ENCODE data around the gene CSRNP3.
"Not testable (repeated sequence)": the region's sequence is repeated elsewhere in the genome, so short reads cannot be mapped to it uniquely, and the experiment has no call there.

CSRNP3 gene

DNA sequence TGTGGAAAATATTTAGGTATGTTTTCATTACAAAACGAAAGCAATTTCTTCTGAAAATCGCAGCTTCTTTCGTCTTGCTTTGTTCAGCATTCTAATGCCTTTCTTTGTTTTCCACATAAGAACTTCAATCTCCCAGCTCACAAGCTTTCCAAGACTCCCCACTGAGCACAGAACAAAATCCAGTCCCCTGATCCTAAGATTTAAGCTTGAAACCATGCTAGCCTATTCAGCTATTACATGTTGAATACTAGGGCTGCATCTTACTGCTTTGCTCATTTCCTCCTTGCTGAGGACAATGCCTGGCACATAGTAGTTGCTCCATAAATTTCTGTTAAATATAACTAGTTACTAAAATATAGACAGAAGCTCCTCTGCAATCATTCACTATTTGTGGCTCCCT lies 163.9 kb downstream of the CSRNP3 start:
- DNase-seq (ENCODE audit: low read depth in 2 of 2, low spot score in 1 of 2): no peak

DNA sequence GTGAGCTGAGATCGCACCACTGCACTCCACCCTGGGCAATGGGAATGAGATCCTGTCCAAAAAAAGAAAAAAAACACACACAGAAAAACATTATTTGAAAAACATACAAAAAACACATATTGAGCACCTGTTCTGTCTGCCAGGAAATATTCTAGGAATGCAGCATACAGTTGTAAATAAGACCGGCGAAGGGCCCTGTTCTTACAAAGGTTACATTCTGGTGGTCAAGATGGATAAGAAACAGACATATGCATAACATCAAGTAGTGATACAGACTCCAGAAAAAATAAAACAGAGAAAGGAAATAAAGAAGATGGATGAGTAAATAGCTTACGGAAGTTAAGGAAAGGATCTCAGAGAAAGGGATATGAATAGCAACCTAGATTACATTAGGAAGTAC lies 164.8 kb downstream of the CSRNP3 start:
- DNase-seq (ENCODE audit: low read depth in 2 of 2, low spot score in 1 of 2): no peak

DNA sequence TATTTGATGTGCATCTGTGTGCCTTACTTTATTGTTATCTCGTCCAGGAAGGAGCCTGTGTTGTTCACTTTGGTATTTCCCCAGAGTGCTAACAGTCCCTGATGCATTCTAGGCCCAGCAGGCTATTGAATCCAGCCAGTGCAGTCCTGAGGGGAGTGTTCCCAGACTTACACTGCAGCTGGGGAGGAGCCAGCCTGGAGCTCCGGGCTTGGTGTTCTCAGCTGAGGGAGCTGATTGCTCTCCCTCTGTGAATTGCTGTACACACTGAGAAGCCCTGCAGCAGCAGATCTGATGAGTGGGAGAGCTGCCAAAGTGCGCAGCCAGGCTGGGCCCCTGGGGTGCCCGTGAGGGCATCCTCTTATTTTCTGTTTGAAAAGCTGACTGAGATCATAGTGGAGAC lies 165.4 kb downstream of the CSRNP3 start:
- DNase-seq (ENCODE audit: low read depth in 2 of 2, low spot score in 1 of 2): no peak

DNA sequence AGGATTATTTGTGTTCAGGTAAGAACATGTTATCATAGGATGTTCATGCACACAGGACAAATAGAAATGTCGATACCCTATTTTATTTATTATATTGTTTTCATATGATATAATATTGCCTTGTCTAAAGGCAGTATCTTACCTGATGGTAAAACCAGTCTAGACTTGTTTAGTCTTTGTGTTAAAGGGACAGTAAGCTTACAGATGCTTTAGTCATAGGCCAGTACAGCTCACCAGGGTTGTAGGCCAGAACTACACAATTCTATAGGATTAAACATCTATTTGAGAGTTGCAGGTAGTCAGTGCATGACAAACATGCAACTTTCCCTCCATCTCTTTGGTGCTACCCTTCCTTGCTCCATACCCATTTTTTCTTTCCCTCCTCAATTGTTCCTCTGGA lies 166.0 kb downstream of the CSRNP3 start:
- no peak for DNase-seq (ENCODE audit: low read depth in 2 of 2, low spot score in 1 of 2)

DNA sequence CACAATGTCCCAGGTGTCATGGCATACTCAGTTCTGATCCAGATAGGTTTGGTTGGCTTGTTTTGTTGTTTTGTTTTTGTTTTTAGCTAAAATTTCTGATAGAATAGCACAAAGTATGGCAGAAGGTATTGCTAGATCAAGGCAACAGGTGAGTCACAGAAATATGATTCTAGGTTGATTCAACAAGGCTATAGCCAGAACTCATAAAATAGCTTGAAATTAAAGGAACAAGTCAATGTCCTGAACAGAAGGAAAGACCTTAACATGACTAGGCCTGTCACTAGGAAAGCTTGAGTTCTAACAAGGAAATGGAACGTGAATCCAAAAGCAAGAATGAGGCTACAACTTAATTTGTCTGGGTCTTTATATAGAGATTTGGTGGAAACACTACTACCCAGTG lies 167.5 kb downstream of the CSRNP3 start:
- no peak for DNase-seq (ENCODE audit: low read depth in 2 of 2, low spot score in 1 of 2)

DNA sequence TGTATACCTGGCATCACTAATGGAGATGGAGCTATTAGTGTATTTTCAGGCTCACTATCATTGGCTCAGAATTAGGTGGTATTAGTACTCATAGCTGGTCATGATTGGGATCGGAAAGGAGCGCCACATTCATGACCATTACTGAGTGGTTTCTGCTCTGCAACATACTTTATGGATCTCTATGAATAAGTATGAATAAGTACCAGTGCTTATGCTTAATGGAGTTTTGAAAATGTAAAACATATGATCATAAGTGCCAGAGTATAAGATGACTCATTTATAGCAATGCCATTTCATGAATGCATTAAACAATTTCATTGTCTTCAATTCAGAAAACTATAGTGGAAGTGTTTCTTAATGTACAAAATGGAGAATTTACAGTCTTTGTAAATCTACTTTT lies 167.9 kb downstream of the CSRNP3 start:
- no peak for DNase-seq (ENCODE audit: low read depth in 2 of 2, low spot score in 1 of 2)

DNA sequence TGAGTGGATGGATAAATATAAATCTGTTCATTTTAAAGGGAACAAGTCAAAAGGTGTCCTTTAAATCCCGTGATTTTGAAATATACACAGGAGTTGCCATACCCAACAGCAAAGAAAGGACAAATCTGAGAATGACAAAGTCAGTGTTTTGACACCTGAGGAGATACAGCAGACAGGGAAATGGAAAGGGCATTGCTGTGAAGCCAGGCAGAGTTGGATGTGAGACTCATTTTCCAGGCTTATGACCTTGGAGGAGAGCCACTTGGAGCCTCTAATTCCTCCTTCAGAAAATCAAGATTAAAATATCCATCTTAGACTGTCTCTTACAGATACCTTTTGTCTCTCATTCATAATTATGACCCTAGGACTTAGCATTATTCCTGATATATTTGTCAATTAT lies 170.0 kb downstream of the CSRNP3 start:
- no peak for DNase-seq (ENCODE audit: low read depth in 2 of 2, low spot score in 1 of 2)

DNA sequence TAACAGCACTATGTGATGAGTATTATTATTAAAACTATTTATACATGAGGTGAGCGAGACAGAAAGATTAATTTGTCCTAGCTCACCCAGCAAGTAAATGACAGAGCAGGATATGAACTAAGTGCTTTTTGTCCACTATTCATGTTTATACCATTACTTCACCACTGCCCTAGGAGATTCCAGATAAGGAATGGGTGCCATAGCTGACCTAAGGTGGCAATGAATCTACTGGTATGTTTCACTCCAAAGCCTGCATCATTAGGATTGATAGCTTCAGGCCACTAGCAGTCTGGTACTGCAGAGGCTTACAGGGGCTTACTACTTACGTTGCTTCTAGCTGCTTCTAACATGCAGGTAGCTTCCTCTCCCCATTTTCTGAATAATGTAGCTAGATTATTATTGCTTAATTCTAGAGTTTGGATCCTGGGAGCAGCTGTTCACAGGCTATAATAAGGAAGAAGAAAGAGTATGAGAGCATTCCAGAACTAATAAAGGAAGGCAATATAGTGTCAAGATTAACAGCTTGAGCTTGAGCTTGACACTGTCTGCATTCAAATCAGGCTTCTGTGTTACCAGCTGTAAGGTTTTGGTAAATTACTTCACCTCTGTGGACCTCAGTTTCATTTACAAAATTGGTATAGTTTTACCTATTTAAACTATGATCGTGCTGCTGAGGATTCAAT lies 170.9 kb downstream of the CSRNP3 start:
- DNase-seq (ENCODE audit: low read depth in 2 of 2, low spot score in 1 of 2): no peak

DNA sequence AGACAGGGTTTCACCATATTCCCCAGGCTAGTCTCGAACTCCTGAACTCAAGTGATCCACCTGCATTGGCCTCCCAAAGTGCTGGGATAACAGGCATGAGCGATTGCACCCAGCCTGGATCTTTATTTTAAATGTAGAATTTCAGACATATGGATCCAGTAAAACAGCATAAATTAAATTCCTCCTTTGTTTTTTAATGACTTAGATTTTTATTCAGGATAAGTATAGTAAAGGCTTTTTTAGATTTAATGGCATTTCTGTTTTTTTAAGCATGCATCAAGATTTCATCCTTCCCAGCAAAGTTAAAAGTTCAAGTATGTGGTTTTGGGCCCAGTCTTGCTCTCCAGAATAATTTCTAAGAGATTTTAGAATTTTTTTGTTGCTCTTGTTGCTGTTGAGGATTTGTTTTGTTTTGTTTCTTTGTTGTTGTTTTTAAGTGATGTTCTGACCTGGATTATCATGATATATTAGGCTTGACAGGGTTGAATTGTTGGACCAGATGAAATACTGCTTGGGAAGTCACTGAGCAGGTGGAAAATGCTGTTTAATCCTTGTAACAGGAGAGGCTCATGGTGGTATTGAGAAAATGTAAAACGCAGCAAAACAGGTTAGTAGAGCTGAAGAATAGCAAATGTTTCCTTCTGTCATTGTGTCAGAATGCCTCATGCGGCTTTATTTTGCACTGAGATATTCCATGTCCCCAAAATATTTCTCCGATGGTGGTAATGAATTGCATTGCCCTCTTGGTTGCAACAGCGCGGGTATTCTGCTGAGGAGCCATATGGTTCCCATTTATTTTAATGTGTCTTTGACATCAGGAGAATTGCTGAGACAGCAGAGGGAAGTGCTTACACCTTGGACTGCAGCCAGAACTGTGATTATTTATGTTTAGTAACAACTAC lies 176.7 kb downstream of the CSRNP3 start:
- DNase-seq (ENCODE audit: low read depth in 2 of 2, low spot score in 1 of 2): no peak

DNA sequence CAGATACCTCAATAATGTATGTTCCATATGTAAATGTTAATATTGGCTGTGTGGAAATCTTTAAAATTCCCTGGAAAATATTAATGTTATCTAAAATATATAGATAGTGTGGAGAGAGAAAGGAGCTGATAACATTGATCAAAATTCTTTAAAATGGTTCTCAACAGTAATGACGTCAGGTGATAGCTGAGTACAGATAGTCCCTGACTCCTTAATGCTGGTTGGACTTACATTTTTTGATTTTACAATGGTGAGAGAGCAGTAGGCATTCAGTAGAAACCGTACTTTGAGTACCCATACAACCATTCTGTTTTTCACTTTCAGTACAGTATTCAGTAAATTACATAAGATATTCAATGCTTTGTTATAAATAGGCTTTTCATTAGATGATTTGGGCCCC lies 177.9 kb downstream of the CSRNP3 start:
- DNase-seq (ENCODE audit: low read depth in 2 of 2, low spot score in 1 of 2): no peak

DNA sequence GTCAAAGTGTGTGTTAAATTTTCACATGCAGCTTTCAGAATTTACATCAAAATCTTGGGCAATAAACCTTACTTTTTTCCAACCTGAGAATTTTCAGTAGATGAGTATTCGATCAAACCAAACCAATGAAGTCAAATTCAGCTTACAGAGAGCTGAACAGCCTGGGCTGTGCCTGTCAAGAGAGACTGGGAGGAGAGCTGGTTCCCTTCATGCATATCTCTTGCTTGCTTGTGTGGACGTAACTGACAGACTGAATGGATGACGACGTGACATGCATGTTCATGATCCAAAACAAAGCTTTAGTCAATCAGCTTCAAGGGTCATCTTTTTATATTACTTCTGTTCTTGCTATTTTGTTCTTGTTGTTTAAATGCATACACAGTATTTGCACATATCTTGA lies 179.3 kb downstream of the CSRNP3 start:
- no peak for DNase-seq (ENCODE audit: low read depth in 2 of 2, low spot score in 1 of 2)

DNA sequence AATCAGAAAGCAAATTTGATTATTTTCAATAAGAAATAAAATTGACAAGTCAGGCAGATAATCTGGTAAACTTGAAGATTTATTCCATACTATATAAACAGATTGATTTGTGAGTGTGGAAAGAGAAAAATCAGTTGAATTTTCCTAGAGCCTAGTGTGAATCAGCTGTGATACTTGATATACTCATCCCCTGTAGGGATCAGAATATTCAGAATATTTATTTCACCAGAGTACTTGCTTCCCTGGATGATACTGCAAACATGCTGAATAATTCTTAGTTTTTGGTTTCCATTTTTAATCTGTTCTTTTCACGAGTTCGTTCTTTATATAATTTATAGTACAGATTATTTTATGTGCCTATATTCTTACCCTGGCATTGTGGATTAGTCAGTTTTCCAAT lies 181.7 kb downstream of the CSRNP3 start:
- no peak for DNase-seq (ENCODE audit: low read depth in 2 of 2, low spot score in 1 of 2)

DNA sequence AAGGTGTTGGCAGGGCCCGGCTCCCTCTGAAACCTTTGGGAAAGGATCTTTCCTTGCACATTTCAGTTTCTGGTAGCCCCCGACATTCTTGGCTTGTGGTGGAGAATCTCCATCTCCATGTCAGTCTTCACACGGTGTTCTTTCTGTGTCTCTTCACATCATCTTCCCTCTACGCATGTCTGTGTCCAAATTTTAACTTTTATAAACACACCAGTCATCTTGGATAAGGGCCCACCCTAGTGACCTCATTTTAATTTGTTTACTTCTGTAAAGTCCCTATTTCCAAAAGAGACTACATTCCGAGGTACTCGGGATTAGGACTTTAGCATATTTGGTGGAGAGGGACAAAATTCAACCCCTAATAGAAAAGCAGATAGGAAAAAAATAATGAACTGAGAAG lies 186.2 kb downstream of the CSRNP3 start:
- no peak for DNase-seq (ENCODE audit: low read depth in 2 of 2, low spot score in 1 of 2)

DNA sequence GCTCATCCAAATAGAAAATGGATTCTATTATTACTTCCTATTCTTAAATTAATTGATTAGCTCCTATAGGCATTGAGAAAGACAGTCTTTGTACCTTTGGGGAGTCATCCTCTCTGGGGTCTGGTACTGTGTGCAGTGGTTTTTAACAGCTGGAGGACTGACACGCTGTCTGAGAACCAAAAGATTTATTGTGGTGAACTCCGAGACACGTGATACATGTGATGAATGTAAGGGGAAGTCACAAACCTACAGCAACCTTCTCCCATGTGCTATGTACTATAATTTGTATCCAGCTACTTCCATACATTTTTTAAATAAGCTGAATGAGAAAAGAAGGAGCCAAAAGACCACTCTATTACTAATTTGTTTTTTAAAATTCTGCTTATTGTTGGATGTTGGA lies 190.9 kb downstream of the CSRNP3 start:
- no peak for DNase-seq (ENCODE audit: low read depth in 2 of 2, low spot score in 1 of 2)

DNA sequence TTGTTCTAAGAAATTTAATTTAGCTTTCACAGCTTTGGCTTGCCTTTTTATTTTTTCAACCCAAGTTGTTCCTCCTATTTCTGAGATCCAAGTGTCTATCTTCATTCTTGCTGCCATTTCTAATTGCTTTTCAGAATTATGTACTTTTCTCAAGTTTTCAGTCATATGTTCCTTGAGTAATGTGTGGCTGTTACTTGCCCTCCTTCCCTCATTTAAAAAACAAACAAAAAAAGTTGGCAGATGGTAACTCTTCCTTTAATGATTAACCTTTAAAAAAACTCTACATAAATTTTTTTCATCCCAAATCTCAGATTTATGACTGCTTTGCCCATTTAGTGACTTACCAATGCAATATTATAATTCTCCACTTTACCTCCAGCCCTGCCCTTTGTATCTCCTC lies 193.2 kb downstream of the CSRNP3 start:
- DNase-seq (ENCODE audit: low read depth in 2 of 2, low spot score in 1 of 2): no peak

DNA sequence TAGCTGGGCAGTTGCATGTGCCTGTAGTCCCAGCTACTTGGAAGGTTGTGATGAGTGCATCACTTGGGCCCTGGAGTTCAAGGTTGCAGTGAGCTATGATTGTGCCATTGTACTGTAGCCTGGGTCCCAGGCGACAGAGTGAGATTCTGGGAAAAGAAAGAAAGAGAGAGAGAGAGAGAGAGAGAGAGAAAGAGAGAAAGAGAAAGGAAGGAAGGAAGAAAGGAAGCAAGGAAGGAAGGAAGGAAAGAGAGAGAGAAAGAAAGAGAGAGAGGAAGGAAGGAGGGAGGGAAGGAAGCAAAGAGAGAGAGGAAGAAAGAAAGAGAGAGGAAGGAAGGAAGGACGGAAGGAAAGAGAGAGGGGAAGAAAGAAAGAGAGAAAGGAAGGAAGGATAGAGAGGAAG lies 196.1 kb downstream of the CSRNP3 start:
- DNase-seq (ENCODE audit: low read depth in 2 of 2, low spot score in 1 of 2): no peak

DNA sequence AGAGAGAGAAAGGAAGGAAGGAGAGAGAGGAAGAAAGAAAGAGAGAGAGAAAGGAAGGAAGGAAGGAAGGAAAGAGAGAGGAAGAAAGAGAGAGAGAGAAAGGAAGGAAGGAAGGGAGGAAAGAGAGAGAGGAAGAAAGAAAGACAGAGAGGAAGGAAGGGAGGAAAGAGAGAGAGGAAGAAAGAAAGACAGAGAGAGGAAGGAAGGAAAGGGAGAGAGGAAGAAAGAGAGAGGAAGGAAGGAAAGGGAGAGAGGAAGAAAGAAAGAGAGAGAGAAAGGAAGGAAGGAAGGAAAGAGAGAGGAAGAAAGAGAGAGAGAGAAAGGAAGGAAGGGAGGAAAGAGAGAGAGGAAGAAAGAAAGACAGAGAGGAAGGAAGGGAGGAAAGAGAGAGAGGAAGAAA lies 196.6 kb downstream of the CSRNP3 start:
- DNase-seq (ENCODE audit: low read depth in 2 of 2, low spot score in 1 of 2): not testable (repeated sequence)

DNA sequence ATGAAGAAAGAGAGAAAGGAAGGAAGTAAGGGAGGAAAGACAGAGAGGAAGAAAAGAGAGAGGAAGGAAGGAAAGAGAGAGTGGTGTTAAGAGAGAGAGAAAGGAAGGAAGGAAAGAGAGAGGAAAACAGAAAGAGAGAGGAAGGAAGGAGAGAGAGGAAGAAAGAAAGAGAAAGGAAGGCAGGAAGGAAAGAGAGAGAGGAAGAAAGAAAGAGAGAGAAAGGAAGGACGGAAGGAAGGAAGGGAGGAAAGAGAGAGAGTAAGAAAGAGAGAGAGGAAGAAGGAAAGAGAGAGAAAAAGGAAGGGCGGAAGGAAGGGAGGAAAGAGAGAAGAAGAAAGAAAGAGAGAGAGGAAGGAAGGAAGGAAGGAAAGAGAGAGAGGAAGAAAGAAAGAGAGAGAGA lies 197.1 kb downstream of the CSRNP3 start:
- no peak for DNase-seq (ENCODE audit: low read depth in 2 of 2, low spot score in 1 of 2)

DNA sequence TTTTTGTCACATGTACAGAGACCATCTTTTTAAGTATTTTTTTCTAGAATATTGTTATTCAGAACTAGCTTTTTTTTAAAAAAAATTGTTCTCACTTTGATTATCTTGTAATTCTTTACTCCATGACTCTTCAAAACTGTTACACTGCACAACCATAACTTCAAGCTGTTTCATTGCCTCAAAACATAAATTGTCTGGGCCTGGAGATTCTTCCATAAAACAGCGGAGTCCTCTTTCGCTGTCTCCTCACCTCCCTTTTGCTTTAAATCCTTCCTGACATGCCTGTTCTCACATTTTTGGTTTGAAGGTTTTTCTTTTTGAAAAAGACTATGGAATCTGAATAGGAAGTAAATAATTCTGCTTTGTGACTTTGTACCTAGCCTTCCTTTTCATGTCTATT lies 197.9 kb downstream of the CSRNP3 start:
- no peak for DNase-seq (ENCODE audit: low read depth in 2 of 2, low spot score in 1 of 2)

DNA sequence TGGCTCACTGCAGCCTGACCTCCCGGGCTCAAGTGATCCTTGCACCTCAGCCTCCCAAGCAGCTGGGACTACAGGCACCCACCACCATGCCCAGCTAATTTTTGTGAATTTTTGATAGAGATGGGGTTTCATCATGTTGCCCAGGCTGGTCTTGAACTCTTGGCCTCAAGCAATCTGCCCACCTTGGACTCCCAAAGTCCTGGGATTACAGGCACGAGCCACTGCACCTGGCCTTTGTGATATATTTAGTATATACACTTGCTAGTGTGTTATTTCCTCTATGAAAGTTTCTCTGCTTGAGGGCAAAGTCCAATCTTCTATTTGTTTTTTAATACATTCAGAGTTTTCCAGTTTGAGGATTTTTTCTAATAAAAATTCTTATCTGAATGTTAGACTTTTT lies 205.3 kb downstream of the CSRNP3 start:
- no peak for DNase-seq (ENCODE audit: low read depth in 2 of 2, low spot score in 1 of 2)

DNA sequence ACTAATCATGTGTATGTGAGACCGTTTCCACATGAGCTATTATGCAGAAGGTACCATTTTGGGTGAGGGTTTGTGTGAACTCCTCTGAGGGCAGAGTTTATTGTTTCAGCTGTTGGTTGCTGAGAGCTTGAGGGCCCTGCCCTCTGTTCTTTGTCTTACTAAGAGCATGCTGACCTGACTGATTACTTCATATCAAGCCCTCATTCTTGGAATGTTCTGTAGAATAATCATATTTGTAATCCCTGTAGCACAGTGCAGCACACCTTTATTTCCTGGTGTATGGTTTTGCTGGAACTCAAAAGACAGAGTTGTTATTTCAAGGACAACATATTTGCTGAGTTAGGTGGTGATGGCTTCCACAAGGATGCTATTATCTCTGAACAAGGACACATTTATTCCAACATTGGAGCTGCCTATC lies 206.1 kb downstream of the CSRNP3 start:
- no peak for DNase-seq (ENCODE audit: low read depth in 2 of 2, low spot score in 1 of 2)

DNA sequence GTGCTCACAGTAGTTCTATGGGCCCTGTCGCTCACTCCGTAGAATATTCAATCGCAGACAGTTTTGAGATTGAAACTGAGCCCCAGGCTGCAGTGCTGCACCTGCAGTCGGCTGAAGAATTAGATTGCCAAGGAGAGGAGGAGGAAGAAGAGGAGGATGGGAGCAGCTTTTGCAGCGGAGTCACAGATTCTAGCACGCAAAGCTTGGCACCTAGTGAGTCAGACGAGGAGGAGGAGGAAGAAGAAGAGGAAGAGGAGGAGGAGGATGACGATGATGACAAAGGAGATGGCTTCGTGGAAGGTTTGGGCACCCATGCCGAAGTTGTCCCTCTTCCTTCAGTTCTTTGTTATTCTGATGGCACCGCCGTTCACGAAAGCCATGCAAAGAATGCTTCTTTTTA lies 209.4 kb downstream of the CSRNP3 start:
- DNase-seq (ENCODE audit: low read depth in 2 of 2, low spot score in 1 of 2): no peak

DNA sequence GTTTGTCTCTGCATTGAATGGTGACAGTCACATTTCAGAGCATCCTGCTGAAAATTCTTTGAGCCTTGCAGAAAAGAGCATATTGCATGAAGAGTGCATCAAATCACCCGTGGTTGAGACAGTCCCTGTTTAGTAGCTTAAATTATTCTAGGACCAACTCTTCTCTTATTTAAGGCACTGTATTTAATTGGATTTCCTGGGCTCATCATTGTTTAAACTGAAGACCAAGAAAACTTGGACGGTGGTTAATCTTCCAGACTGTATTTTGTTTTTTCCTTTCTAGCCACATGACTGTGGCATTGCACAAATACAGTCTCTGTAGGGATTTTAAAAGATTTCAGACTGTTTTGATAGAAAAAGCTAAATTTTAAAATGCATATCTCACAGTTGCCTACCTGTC lies 210.1 kb downstream of the CSRNP3 start:
- DNase-seq (ENCODE audit: low read depth in 2 of 2, low spot score in 1 of 2): no peak
